ENCODE results near the gene AKR1C2.
"Not testable (repeated sequence)": the region's sequence is repeated elsewhere in the genome, so short reads cannot be mapped to it uniquely, and the experiment has no call there.

Gene AKR1C2

GRCh38 chr10:4977025-4977424, 26.6 kb downstream of the AKR1C2 start:
- no peak for DNase-seq (ENCODE audit: low spot score)
- ChIA-PET POLR2A (ENCODE audit: low non-redundant PET) (no interaction called here), CTCF (interaction anchor here (0.8 kb wide), 1 partner anchor 128 kb away, joined by 4 read pairs; no protein-coding TSS in a partner anchor)
- TF ChIP-seq CTCF (conservative IDR thresholded peaks at IDR 0.05; ENCODE audit: low read depth): no peak
- no peak overlapping the region for H3K27ac ChIP-seq

DNA sequence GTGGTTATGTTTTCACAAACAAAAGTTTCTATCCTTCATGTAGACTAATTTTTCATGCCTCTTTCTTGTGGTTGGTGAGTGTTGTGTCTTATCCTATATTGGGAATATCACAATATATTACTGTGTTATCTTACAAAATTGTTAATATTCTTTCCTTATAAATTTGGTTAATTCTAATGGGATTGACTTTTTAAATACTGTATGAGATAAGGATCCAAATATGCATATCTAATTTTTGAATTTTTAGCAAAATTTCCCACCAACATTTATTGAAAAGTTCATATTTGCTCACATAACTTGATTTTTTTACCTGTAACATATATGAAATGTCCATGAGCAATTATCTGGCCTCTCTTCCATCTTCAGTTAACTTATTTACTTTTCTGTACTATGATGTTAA, 29.3 kb downstream of the AKR1C2 start:
- CTCF ChIA-PET: interaction anchor here (0.7 kb wide), 1 partner anchor 334 kb away, joined by 3 read pairs; no protein-coding TSS in a partner anchor
- DNase-seq (ENCODE audit: low spot score); POLR2A ChIA-PET (ENCODE audit: low non-redundant PET); H3K27ac ChIP-seq: not testable (repeated sequence)

DNA sequence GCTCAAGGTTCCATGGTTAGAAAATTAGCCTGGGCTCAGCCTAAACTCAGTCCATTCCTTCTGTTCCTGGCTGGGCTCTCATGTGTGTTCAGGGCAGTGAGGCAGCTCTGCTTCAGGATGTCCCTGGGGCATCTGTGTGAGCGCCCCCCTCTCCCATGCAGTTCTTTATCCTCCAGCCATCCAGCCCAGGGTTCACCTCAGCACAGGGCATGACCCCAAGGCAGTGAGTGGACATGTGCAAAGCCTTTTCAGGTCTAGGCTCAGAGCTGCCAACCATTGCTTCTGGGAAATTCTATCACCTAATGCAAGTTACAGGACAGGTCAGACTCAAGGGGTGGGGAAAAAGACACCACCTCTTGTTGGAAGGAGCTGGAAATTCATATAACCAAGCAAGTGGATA, 30.4 kb downstream of the AKR1C2 start:
- POLR2A ChIA-PET (ENCODE audit: low non-redundant PET); CTCF ChIA-PET; H3K27ac ChIP-seq; DNase-seq (ENCODE audit: low spot score): not testable (repeated sequence)

DNA sequence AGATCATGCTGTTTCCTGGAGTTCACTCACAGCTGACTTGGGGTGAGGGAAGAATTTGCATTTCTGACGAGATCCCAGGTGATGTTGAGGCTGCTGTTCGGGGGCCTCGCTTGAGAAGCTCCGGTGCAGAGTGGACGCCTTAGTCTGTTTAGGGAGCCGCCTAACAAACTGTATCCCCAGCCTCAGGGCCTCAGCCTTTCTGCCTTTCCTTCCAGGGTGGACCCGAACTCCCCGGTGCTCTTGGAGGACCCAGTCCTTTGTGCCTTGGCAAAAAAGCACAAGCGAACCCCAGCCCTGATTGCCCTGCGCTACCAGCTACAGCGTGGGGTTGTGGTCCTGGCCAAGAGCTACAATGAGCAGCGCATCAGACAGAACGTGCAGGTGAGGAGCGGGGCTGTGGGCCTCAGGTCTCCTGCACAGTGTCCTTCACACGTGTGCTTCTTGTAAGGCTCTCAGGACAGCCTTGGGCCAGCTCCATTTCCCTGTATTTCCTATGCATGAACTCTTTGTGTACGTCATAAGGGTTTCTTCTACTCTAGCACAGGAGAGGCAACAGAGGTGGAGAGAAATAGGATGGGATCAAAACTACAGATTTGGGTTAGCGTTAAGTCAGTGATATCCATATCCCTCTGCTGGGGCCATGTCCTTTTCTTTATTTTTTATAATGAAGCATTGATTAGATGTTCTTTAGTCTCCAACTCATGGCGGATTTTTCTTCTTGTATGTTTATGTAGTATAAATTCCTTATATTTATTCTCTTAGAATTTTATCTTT, 31.1 kb downstream of the AKR1C2 start:
- POLR2A ChIA-PET (ENCODE audit: low non-redundant PET); CTCF ChIA-PET; DNase-seq (ENCODE audit: low spot score); H3K27ac ChIP-seq: not testable (repeated sequence)

GRCh38 chr10:4970362-4970761, 33.3 kb downstream of the AKR1C2 start:
- DNase-seq (ENCODE audit: low spot score); POLR2A ChIA-PET (ENCODE audit: low non-redundant PET); CTCF ChIA-PET; H3K27ac ChIP-seq: not testable (repeated sequence)

GRCh38 chr10:4969289-4969688, 34.4 kb downstream of the AKR1C2 start:
- DNase-seq (ENCODE audit: low spot score); CTCF ChIA-PET; POLR2A ChIA-PET (ENCODE audit: low non-redundant PET); H3K27ac ChIP-seq: not testable (repeated sequence)

- DNase-seq (ENCODE audit: low spot score); H3K27ac ChIP-seq; CTCF ChIA-PET; POLR2A ChIA-PET (ENCODE audit: low non-redundant PET): not testable (repeated sequence)
Measured at GRCh38 chr10:4967189-4967588, 36.5 kb downstream of the AKR1C2 start.

DNA sequence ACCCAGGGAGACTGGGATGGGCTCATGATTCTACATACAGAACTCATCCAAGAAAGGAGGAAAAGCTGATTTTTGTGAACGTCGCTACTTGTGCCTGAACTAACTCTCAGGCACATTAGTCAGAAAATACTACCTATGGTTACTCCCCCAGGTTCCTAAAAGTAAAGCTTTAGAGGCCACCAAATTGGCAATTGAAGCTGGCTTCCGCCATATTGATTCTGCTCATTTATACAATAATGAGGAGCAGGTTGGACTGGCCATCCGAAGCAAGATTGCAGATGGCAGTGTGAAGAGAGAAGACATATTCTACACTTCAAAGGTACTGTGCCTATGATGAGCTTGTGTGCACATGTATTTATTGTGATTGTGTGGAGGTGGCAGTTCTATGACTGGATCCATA, 37.9 kb downstream of the AKR1C2 start:
- CTCF ChIA-PET; DNase-seq (ENCODE audit: low spot score); POLR2A ChIA-PET (ENCODE audit: low non-redundant PET); H3K27ac ChIP-seq: not testable (repeated sequence)

GRCh38 chr10:4963815-4964154, 39.9 kb downstream of the AKR1C2 start:
- H3K27ac ChIP-seq; POLR2A ChIA-PET (ENCODE audit: low non-redundant PET); DNase-seq (ENCODE audit: low spot score): not testable (repeated sequence)
- CTCF ChIA-PET: interaction anchor here (0.7 kb wide), 2 partner anchors 14 to 97 kb away, joined by 3 read pairs; no protein-coding TSS in a partner anchor

- DNase-seq (ENCODE audit: low spot score); POLR2A ChIA-PET (ENCODE audit: low non-redundant PET); H3K27ac ChIP-seq; CTCF ChIA-PET: not testable (repeated sequence)
Measured at GRCh38 chr10:4962876-4963814, 40.5 kb downstream of the AKR1C2 start, which contains the start of gene AKR1C1. Gene AKR1C1 (plus strand): TSS chr10:4963415. CDS start chr10:4963445, 30 bp downstream.

GRCh38 chr10:4962308-4962707, 41.3 kb downstream of the AKR1C2 start:
- DNase-seq (ENCODE audit: low spot score); H3K27ac ChIP-seq; CTCF ChIA-PET; POLR2A ChIA-PET (ENCODE audit: low non-redundant PET): not testable (repeated sequence)

DNA sequence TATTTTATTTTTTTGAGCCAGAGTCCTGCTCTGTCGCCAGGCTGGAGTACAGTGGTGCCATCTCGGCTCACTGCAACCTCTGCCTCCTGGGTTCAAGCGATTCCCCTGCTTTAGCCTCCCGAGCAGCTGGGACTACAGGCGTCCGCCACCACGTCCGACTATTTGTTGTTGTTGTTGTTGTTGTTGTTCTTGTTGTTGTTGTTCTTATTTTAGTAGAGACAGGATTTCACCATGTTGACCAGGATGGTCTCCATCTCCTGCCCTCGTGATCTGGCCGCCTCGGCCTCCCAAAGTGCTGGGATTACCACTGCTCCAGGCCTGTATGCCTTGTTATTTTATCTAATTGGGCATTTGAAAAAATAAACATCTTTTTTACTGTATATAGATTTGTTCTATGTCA, 42.1 kb downstream of the AKR1C2 start:
- peak overlapping the region; percentile 59 for H3K27ac ChIP-seq
- CTCF ChIA-PET; DNase-seq (ENCODE audit: low spot score); POLR2A ChIA-PET (ENCODE audit: low non-redundant PET): not testable (repeated sequence)

- H3K27ac ChIP-seq; DNase-seq (ENCODE audit: low spot score); POLR2A ChIA-PET (ENCODE audit: low non-redundant PET); CTCF ChIA-PET: not testable (repeated sequence)
Measured at GRCh38 chr10:4956955-4957645, 46.6 kb downstream of the AKR1C2 start.

- DNase-seq (ENCODE audit: low spot score); H3K27ac ChIP-seq; POLR2A ChIA-PET (ENCODE audit: low non-redundant PET): not testable (repeated sequence)
- CTCF ChIA-PET: interaction anchor here (0.7 to 1.3 kb wide), 2 partner anchors 106 to 705 kb away, joined by 3 read pairs; no protein-coding TSS in a partner anchor
Measured at GRCh38 chr10:4956088-4956487, 47.6 kb downstream of the AKR1C2 start.

Data from RWPE1 (cell line).